ENCODE measurements around the gene KLB.

DNA sequence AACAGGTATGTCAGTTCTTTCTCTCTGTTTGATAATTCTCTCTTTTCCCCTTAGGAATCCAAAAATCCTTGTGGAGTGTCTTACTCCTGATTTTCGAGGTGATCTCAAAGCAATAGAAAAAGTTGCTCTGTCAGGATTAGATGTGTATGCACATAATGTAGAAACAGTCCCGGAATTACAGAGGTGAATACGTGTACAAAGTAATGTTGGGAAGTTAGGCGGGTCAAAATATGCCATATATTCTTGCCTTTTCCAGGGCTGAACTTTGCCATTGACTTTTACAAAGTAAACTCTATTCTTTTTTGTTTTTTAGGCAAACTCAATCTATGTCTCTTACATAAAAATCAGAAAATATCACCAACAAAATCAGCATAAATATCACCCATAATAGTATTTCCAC is 60.7 kb downstream of the KLB start:
- TF ChIP-seq, protein P1, sequence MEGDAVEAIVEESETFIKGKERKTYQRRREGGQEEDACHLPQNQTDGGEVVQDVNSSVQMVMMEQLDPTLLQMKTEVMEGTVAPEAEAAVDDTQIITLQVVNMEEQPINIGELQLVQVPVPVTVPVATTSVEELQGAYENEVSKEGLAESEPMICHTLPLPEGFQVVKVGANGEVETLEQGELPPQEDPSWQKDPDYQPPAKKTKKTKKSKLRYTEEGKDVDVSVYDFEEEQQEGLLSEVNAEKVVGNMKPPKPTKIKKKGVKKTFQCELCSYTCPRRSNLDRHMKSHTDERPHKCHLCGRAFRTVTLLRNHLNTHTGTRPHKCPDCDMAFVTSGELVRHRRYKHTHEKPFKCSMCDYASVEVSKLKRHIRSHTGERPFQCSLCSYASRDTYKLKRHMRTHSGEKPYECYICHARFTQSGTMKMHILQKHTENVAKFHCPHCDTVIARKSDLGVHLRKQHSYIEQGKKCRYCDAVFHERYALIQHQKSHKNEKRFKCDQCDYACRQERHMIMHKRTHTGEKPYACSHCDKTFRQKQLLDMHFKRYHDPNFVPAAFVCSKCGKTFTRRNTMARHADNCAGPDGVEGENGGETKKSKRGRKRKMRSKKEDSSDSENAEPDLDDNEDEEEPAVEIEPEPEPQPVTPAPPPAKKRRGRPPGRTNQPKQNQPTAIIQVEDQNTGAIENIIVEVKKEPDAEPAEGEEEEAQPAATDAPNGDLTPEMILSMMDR (conservative IDR thresholded peaks at IDR 0.05), result no peak
- no peak for TF ChIP-seq EZH2 (IDR thresholded peaks at IDR 0.05; ENCODE audit: low read depth)

Measured in PC-9 (cell line).